Endothelial cell (in vitro differentiated cells): ENCODE results near the gene CELA2B. TPM values are rescaled to one million over a fixed set of nuclear protein-coding genes. Genes with fewer than 3 reads are reported as not detected.

ENCODE experiments used
- DNase-seq: peaks from one replicate; pipeline ENCODE4 v3.0.0; 2021; ENCODE audit warnings: low spot score
- H3K27ac Mint-ChIP-seq: one replicate; pipeline ENCODE4 v1.8.0; 2021; ENCODE audit warnings: mixed read lengths, inconsistent platforms; ENCODE audit not compliant: unreplicated experiment
- H3K27me3 Mint-ChIP-seq: one replicate; pipeline ENCODE4 v1.8.0; 2021; ENCODE audit warnings: mild to moderate bottlenecking, moderate library complexity, mixed read lengths, inconsistent platforms; ENCODE audit not compliant: unreplicated experiment
- H3K36me3 Mint-ChIP-seq: one replicate; pipeline ENCODE4 v1.8.0; 2021; ENCODE audit warnings: mild to moderate bottlenecking, low read depth, mixed read lengths, inconsistent platforms; ENCODE audit not compliant: unreplicated experiment
- H3K4me1 Mint-ChIP-seq: one replicate; pipeline ENCODE4 v1.8.0; 2021; ENCODE audit warnings: mild to moderate bottlenecking, mixed read lengths, inconsistent platforms; ENCODE audit not compliant: unreplicated experiment
- H3K4me3 Mint-ChIP-seq: one replicate; pipeline ENCODE4 v1.8.0; 2021; ENCODE audit warnings: mild to moderate bottlenecking, mixed read lengths, inconsistent platforms; ENCODE audit not compliant: unreplicated experiment
- H3K9me3 Mint-ChIP-seq: one replicate; pipeline ENCODE4 v1.8.0; 2021; ENCODE audit warnings: mixed read lengths, inconsistent platforms; ENCODE audit not compliant: unreplicated experiment
- total RNA-seq: library from RNA; stranded (reverse); fragmentation: NEBNext Ultra II Directional; extraction: Animal tissue kit (Norgen Biotek cat#: 25700); gene quantifications from one replicate; pipeline ENCODE4 v1.2.1, GENCODE V29; 2021; ENCODE audit not compliant: unreplicated experiment
- TF ChIP-seq, protein P1 (sequence below): fragments of 200-600 bp; sonication (generic); IDR thresholded peaks from one replicate; pipeline ENCODE4 v1.5.0; 2021; ENCODE audit warnings: antibody characterized with exemption; ENCODE audit not compliant: unreplicated experiment

CELA2B gene
- total RNA-seq, 1 donor from 2014 or later, result not detected

DNA sequence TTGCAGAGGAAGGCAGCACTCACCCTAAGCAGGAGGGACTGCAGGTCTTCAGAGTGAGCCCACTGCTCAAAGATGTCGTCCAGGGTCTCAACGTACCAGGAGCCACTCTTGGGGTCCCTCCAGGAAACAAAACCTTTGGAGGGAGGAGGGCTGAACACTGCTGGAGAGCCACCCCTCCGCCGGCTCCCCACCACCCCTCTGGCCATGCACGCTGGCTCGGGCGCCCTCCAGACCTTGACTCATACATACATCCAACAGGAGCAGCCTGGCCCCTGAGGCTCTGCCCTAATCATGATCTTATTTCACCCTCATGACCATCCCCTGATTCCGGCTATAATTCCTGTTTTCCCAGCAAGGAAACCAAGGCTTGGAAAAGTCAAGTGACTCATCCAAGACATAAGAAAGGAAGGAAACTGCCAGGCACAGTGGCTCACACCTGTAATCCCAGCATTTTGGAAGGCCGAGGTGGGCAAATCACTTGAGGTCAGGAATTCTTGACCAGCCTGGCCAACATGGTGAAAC lies 18.0 kb downstream of the CELA2B start:
- H3K27ac Mint-ChIP-seq, result no peak overlapping the region
- H3K27me3 Mint-ChIP-seq, result peaks cover 3% of the 10 kb centered on the region
- peaks cover 3% of the 10 kb centered on the region for H3K36me3 Mint-ChIP-seq
- H3K9me3 Mint-ChIP-seq, result no peaks in the 10 kb centered on the region
- no peaks in the 10 kb centered on the region for H3K4me1 Mint-ChIP-seq
- DNase-seq, result no peak
- TF ChIP-seq, protein P1, sequence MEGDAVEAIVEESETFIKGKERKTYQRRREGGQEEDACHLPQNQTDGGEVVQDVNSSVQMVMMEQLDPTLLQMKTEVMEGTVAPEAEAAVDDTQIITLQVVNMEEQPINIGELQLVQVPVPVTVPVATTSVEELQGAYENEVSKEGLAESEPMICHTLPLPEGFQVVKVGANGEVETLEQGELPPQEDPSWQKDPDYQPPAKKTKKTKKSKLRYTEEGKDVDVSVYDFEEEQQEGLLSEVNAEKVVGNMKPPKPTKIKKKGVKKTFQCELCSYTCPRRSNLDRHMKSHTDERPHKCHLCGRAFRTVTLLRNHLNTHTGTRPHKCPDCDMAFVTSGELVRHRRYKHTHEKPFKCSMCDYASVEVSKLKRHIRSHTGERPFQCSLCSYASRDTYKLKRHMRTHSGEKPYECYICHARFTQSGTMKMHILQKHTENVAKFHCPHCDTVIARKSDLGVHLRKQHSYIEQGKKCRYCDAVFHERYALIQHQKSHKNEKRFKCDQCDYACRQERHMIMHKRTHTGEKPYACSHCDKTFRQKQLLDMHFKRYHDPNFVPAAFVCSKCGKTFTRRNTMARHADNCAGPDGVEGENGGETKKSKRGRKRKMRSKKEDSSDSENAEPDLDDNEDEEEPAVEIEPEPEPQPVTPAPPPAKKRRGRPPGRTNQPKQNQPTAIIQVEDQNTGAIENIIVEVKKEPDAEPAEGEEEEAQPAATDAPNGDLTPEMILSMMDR, result no peak
- no peak overlapping the region for H3K4me3 Mint-ChIP-seq

- no peak overlapping the region for H3K4me3 Mint-ChIP-seq
- no peaks in the 10 kb centered on the region for H3K36me3 Mint-ChIP-seq
- TF ChIP-seq, protein P1, result no peak
- no peaks in the 10 kb centered on the region for H3K9me3 Mint-ChIP-seq
- H3K4me1 Mint-ChIP-seq, result no peaks in the 10 kb centered on the region
- H3K27ac Mint-ChIP-seq, result no peak overlapping the region
- H3K27me3 Mint-ChIP-seq, result peaks cover 3% of the 10 kb centered on the region
- no peak for DNase-seq
Observed at GRCh38 chr1:15500184-15501178, 24.6 kb downstream of the CELA2B start.

GRCh38 chr1:15501208-15502032 lies 25.5 kb downstream of the CELA2B start:
- TF ChIP-seq, protein P1, result peak; percentile 74
- H3K27ac Mint-ChIP-seq, result no peak overlapping the region
- H3K27me3 Mint-ChIP-seq, result no peaks in the 10 kb centered on the region
- peak; percentile 80 for DNase-seq
- H3K9me3 Mint-ChIP-seq, result no peaks in the 10 kb centered on the region
- H3K4me3 Mint-ChIP-seq, result no peak overlapping the region
- no peaks in the 10 kb centered on the region for H3K4me1 Mint-ChIP-seq
- H3K36me3 Mint-ChIP-seq, result no peaks in the 10 kb centered on the region

- no peak for DNase-seq
- no peak overlapping the region for H3K27ac Mint-ChIP-seq
- TF ChIP-seq, protein P1, result no peak
Observed at GRCh38 chr1:15504436-15504835, 28.5 kb downstream of the CELA2B start.

More at GRCh38 chr1:15504436-15504835, 28.5 kb downstream of the CELA2B start:
- H3K36me3 Mint-ChIP-seq, result no peaks in the 10 kb centered on the region
- H3K4me3 Mint-ChIP-seq, result no peak overlapping the region
- H3K9me3 Mint-ChIP-seq, result no peaks in the 10 kb centered on the region
- H3K27me3 Mint-ChIP-seq, result no peaks in the 10 kb centered on the region
- H3K4me1 Mint-ChIP-seq, result peaks cover 2% of the 10 kb centered on the region
